ENCODE measurements around the gene ACTN1. TPM values are rescaled to one million over a fixed set of nuclear protein-coding genes. Genes with fewer than 3 reads are reported as not detected.

Gene ACTN1
- total and polyA plus RNA-seq, 2 experiments from 2014 or later = 121 to 280 TPM

GRCh38 chr14:68927956-68928675 lies 51.0 kb downstream of the ACTN1 start:
- Histone ChIP-seq H3K79me2 (replicated peaks; ENCODE audit: insufficient read depth) (peaks cover 93% of the 10 kb centered on the region), H3K27ac (ENCODE audit: low read depth) (peak overlapping the region; percentile 59; the same call in 1 of the 2 replicates), H3K4me1 (ENCODE audit: insufficient read depth) (peaks cover 6% of the 10 kb centered on the region; the same call in 1 of the 2 replicates), H3K9me2 (ENCODE audit: insufficient read depth) (no peaks in the 10 kb centered on the region), H3F3A (replicated peaks; ENCODE audit: low read depth) (no peaks in the 10 kb centered on the region), H3K4me2 (no peak overlapping the region), H3K36me3 (ENCODE audit: insufficient read depth) (no peaks in the 10 kb centered on the region), H4K20me1 (replicated peaks; ENCODE audit: insufficient read depth) (peaks cover 49% of the 10 kb centered on the region), H2AFZ (no peak overlapping the region), H3K4me3 (no peak overlapping the region), H3K27me3 (ENCODE audit: insufficient read depth) (no peaks in the 10 kb centered on the region)
- H3K36me3 Mint-ChIP-seq (ENCODE audit: low read depth) = peaks cover 33% of the 10 kb centered on the region
- DNase-seq (ENCODE audit: low spot score) (no peak), ATAC-seq (no peak)
- H3K27ac Mint-ChIP-seq = peak overlapping the region; percentile 33; the same call in 1 of the 2 replicates
- no peak overlapping the region; the same call in 2 of the 3 replicates for H3K4me3 Mint-ChIP-seq
- TF ChIP-seq ZNF114 (CRISPR knock-in tag; IDR thresholded peaks at IDR 0.05) (no peak), STAT1 (IDR thresholded peaks at IDR 0.05; ENCODE audit: unreplicated experiment) (no peak), JUNB (IDR thresholded peaks at IDR 0.05; ENCODE audit: unreplicated experiment) (no peak), CTCF (conservative IDR thresholded peaks at IDR 0.05; ENCODE audit: low read depth in 2 of 2) (no peak), ZNF462 (CRISPR knock-in tag; IDR thresholded peaks at IDR 0.05) (no peak), EZH2 (IDR thresholded peaks at IDR 0.05; ENCODE audit: low read depth, unreplicated experiment) (no peak), POLR2AphosphoS5 (IDR thresholded peaks at IDR 0.05; ENCODE audit: low read depth) (no peak), ETS1 (IDR thresholded peaks at IDR 0.05) (no peak)
- no peaks in the 10 kb centered on the region; the same call in 1 of the 3 replicates for H3K9me3 Mint-ChIP-seq
- H3K4me1 Mint-ChIP-seq = peaks cover 35% of the 10 kb centered on the region
- H3K27me3 Mint-ChIP-seq (ENCODE audit: insufficient read depth, low read depth, poor library complexity) = peaks cover 15% of the 10 kb centered on the region
